CD4-positive, alpha-beta T cell treated with Interferon alpha-2 for 1 hour (primary cell): ENCODE data around the gene AFMID.

Experiments
- DNase-seq, 2 donors: peaks; one replicate each; pipeline ENCODE4 v3.0.0-alpha.2; 2020 to 2022

The AFMID gene

GRCh38 chr17:78256707-78257591 is 69.8 kb downstream of the AFMID start:
- DNase-seq = no peak
